Stimulated activated CD8-positive, alpha-beta memory T cell treated with anti-CD3 and anti-CD28 coated beads, Interleukin-7, amount 100 ng/mL, for 4 hours (primary cell): ENCODE measurements around the gene CCDC88B.

Source experiments
- DNase-seq, 2 donors: peaks; one replicate each; pipeline ENCODE4 v3.0.0-alpha.2; 2020; ENCODE audit warnings: low read depth in 2 of 2

Gene CCDC88B

DNA sequence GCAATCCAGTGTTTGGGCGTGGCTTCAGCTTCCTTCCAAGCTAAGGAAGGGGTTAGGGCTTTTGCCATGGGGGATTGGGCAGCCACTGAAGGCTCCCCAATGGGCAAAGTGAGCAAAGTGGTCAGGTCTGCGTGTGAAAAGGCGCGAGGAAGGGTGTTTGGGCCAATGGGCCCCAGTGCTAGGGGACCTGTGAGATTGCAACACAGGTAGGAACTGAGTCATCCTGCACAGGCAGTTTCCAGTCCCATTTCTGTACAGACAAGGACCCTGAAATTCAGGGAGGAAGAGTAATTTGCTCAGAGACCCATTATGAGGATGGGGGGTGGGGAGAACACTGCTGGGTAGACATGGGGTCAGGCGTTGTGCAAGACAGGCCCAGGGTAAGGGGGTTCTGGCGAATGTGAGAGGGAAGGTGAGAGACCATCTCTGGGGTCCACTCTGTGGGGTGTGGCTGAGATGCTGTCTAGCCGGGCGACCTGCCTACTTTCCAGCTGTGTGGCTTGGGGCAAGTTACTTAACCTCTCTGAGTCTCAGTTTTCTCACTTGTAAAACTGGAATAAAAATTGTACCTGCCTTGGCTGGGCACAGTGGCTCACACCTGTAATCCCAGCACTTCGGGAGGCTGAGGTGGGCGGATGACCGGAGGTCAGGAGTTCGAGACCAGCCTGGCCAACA lies 7.3 kb downstream of the CCDC88B start:
- DNase-seq: no peak

GRCh38 chr11:64348383-64349024 lies 8.5 kb downstream of the CCDC88B start:
- DNase-seq: no peak

GRCh38 chr11:64349025-64349387 lies 9.0 kb downstream of the CCDC88B start:
- DNase-seq: no peak

DNA sequence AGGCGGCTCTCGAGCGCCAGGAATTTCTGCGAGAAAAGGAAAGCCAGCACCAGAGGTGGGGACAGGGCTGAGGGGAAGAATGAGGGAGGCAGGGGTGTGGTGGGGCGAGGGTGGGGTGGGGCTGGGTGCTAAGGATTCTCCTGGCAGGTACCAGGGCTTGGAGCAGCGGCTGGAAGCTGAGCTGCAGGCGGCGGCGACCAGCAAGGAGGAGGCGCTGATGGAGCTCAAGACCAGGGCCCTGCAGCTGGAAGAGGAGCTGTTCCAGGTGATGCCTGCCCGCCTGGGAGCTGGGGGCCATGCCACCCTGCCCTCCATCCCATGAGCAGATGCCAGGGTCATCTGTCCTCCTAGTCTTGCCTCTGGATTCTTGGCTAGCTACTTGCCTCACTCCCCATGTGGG lies 9.4 kb downstream of the CCDC88B start:
- no peak for DNase-seq

GRCh38 chr11:64351136-64351631 lies 11.2 kb downstream of the CCDC88B start:
- no peak for DNase-seq

- no peak for DNase-seq
Observed at GRCh38 chr11:64352099-64352994, 12.3 kb downstream of the CCDC88B start.

GRCh38 chr11:64352995-64353714 lies 13.2 kb downstream of the CCDC88B start:
- no peak for DNase-seq

DNA sequence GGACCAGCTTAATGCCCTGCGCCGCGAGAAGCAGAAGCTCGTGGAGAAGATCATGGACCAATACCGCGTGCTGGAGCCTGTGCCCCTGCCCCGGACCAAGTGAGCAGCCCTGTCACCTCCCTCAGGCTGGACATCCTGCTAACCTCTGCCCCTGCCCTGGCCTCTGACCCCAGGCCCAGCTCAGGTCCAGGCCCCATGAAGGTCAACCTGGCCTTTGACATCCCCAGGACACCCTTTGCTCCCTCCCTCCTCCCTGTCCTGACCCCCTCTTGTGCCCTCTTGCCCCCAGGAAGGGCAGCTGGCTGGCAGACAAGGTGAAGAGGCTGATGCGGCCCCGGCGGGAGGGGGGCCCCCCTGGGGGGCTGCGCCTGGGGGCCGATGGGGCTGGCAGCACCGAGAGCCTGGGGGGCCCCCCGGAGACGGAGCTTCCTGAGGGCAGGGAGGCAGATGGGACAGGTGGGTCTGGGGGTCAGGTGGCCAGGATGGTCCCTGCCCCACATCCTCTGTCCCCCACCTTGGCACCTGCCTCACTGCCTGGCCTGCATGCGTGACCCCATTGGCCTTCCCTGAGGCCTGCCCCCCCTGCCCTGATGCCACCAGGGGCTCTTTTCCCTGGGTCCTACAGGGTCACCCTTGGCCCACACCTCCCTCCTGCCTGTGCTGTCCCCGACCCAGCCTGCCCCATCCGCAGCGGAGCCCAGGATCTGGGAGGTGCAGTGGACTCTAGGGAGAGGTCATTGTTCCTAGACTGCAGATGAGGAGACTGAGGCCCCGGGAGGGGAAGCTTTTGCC lies 13.9 kb downstream of the CCDC88B start:
- DNase-seq: no peak

DNA sequence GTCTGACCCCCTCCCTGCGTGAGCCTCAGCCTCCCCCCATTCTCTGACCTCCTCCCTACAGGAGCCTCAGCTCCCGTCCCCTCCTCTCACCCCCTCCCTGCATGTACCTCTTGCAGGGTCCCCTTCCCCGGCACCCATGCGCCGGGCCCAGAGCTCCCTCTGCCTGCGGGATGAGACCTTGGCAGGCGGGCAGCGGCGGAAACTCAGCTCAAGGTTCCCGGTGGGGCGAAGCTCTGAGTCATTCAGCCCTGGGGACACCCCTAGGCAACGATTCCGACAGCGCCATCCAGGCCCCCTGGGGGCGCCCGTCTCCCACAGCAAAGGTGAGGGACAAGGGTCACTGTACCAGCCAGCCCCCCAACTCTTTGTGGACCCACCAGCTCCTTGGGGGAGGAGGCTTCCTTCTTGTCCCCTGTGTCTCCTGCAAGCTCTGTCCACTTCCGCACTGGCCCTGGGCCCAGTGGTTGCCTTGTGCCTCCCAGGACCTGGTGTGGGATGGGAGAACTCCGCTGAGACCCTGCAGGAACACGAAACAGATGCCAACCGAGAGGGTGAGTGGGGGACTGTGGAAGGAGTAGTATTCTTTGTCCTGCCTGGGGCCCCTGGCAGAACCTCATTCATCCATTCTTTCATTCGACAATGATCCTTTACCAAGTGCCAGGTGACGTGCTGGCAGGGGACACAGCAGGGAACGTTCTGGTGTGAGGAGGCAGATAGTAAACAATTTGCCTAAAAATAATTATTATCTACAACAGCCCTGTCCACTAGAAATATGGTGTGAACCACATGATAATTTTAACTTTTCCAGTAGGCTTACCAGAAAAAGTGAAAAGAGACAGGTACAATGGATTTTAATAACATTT lies 15.3 kb downstream of the CCDC88B start:
- DNase-seq: no peak

- no peak for DNase-seq
Observed at GRCh38 chr11:64356498-64357411, 16.8 kb downstream of the CCDC88B start.

GRCh38 chr11:64357446-64357845 lies 17.4 kb downstream of the CCDC88B start:
- DNase-seq: no peak

- peak in 1 of 2 donors; percentile 48 for DNase-seq
Observed at GRCh38 chr11:64357904-64358535, 18.0 kb downstream of the CCDC88B start.

GRCh38 chr11:64358536-64358906 lies 18.5 kb downstream of the CCDC88B start:
- DNase-seq: no peak

DNA sequence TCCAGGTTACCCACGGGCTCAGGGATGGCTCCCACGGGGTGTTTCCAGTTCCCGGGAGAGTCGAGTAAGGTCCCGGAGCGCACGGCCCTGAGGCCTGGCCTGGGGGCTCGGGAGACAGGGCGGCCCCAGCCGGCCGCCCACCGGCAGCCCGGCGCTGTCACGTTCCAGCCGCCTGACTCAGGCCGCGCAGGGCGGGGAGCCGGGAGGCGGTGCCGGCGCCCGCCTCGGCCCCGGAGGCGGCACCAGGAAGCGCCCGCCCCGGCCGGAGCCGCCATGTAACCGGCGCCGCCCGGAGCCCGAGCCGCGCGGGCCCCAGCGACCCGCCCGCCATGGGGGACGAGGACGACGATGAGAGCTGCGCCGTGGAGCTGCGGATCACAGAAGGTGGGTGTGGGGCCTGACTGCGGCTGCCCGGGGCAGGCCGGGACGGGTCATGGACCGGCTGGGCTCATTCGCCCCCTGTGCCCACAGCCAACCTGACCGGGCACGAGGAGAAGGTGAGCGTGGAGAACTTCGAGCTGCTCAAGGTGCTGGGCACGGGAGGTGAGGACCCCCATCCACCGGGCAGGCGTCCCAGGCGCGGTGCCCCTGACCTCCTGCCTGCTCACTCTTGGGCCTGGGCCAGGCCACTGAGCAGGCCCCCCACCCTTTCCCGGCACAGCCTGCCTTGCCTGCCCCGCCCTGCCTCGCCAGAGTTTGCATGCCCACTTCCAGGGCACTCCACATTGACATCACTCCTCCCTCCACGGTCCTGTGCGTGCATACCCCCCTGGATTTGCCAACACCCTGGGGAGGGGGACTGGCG lies 19.1 kb downstream of the CCDC88B start, which contains the start of gene RPS6KA4:
Gene RPS6KA4 (plus strand): TSS at position 256 of the 805 bp plus-strand sequence. CDS start 74 bp downstream, at position 330.
- peak in 1 of 2 donors; percentile 48 for DNase-seq

GRCh38 chr11:64359712-64360445 lies 19.9 kb downstream of the CCDC88B start:
- DNase-seq: no peak

DNA sequence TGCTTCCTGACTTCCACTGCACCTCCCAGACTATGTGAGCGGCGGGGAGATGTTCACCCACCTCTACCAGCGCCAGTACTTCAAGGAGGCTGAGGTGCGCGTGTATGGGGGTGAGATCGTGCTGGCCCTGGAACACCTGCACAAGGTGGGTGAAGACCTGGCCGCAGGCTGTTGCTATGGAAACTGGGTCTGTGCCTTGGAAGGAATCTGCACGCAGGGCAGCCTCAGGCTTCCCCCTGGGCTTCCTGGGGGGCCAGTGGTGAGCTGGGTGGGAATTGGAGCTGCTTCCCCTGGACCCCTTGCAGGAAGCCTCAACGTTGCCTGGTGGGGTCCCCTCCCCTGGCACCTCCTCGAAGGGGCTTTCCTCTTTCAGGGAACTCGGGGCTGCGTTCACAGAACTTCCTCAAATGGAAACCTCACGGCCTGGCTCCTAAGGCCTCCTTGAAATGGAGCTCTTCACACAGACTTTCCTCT lies 20.5 kb downstream of the CCDC88B start:
- no peak for DNase-seq

DNA sequence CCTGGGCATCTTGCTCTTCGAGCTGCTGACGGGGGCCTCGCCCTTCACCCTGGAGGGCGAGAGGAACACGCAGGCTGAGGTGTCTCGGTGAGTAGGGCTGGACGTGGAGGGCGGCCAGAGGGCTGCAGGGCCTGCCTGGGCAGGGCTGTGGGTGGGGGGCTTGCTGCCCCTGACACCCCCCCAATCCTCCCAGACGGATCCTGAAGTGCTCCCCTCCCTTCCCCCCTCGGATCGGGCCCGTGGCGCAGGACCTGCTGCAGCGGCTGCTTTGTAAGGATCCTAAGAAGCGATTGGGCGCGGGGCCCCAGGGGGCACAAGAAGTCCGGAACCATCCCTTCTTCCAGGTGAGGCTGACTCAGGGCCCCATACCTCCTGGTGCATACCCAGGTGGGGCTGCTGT lies 21.7 kb downstream of the CCDC88B start:
- no peak for DNase-seq
